ENCODE measurements around the gene SCARB1.

- TF ChIP-seq CTCF (IDR thresholded peaks at IDR 0.05; ENCODE audit: poor library complexity): no peak
- no peak for TF ChIP-seq EZH2 (IDR thresholded peaks at IDR 0.05; ENCODE audit: borderline replicate concordance)
These were observed 35.2 kb upstream of the SCARB1 start for GRCh38 chr12:124898923-124899294.
